HG02642 (cell line): ENCODE measurements around the gene GPRC5A.
A peak's percentile ranks its signal among the peaks of the same experiment; 100 is the strongest.

Source experiments
- ATAC-seq: cut with Tn5 transposase; IDR thresholded peaks from one replicate; pipeline ENCODE4 v1.9.1; 2021; ENCODE audit warnings: mild to moderate bottlenecking; ENCODE audit not compliant: unreplicated experiment, poor library complexity

The GPRC5A gene

GRCh38 chr12:12883369-12884001 lies 7.9 kb upstream of the GPRC5A start:
- no peak for ATAC-seq

- ATAC-seq: no peak
Measured at GRCh38 chr12:12885096-12885792, 6.1 kb upstream of the GPRC5A start.

GRCh38 chr12:12887471-12887870 lies 3.9 kb upstream of the GPRC5A start:
- no peak for ATAC-seq

GRCh38 chr12:12889701-12890100 lies 1.7 kb upstream of the GPRC5A start:
- no peak for ATAC-seq

GRCh38 chr12:12890543-12891079 lies 751 bp upstream of the GPRC5A start:
- ATAC-seq: no peak

- ATAC-seq: no peak
Measured at GRCh38 chr12:12891881-12892355, 556 bp downstream of the GPRC5A start.

- ATAC-seq: no peak
Measured at GRCh38 chr12:12892681-12893141, 1.3 kb downstream of the GPRC5A start.

GRCh38 chr12:12893438-12893837 lies 2.1 kb downstream of the GPRC5A start:
- no peak for ATAC-seq

- no peak for ATAC-seq
Measured at GRCh38 chr12:12896260-12896659, 4.9 kb downstream of the GPRC5A start.

GRCh38 chr12:12897302-12897701 lies 5.9 kb downstream of the GPRC5A start:
- no peak for ATAC-seq

GRCh38 chr12:12898136-12898717 lies 6.9 kb downstream of the GPRC5A start:
- ATAC-seq: no peak

- no peak for ATAC-seq
Measured at GRCh38 chr12:12898911-12899511, 7.6 kb downstream of the GPRC5A start.

GRCh38 chr12:12899530-12900380 lies 8.4 kb downstream of the GPRC5A start:
- ATAC-seq: peak; percentile 73

- ATAC-seq: no peak
Measured at GRCh38 chr12:12900786-12901157, 9.4 kb downstream of the GPRC5A start.

GRCh38 chr12:12901158-12901791 lies 9.9 kb downstream of the GPRC5A start:
- no peak for ATAC-seq

GRCh38 chr12:12902036-12902435 lies 10.7 kb downstream of the GPRC5A start:
- ATAC-seq: no peak

- no peak for ATAC-seq
Measured at GRCh38 chr12:12903642-12904609, 12.6 kb downstream of the GPRC5A start.

- no peak for ATAC-seq
Measured at GRCh38 chr12:12907552-12907951, 16.2 kb downstream of the GPRC5A start.
